CD4-positive, alpha-beta T cell (primary cell): ENCODE data around the gene KLHL17. TPM values are rescaled to one million over a fixed set of nuclear protein-coding genes. Genes with fewer than 3 reads are reported as not detected.
"Not testable (repeated sequence)": the region's sequence is repeated elsewhere in the genome, so short reads cannot be mapped to it uniquely, and the experiment has no call there.

Experiments
- ATAC-seq: fragments of 200-7000 bp; cut with Tn5 transposase; one replicate; pipeline ENCODE4 v1.10.0; 2022; ENCODE audit warnings: mild to moderate bottlenecking; ENCODE audit not compliant: poor library complexity
- CTCF ChIA-PET: fragments of 350-600 bp; sonication (Branson Sonifier 250); formaldehyde crosslinking; loops from one replicate; lab custom pipeline; 2021; ENCODE audit warnings: antibody characterized with exemption, inconsistent platforms; lab: Charles Lee
- POLR2A ChIA-PET: fragments of 350-600 bp; sonication (Branson Sonifier 250); formaldehyde crosslinking; loops from one replicate; lab custom pipeline; 2021; ENCODE audit warnings: antibody characterized with exemption, inconsistent platforms; lab: Charles Lee
- DNase-seq, 14 experiments: peaks; one replicate each; pipeline ENCODE4 v3.0.0-alpha.2; 2013 to 2020; ENCODE audit warnings: mixed read lengths in 2 of 14
- H3K27ac ChIP-seq, 2 donors: one replicate each; pipeline versions ENCODE4 v1.5.1 to v1.7.0; 2013; ENCODE audit warnings: low read length in 2 of 2, low read depth in 1 of 2, mild to moderate bottlenecking in 1 of 2
- H3K27me3 ChIP-seq, 2 experiments: 1 replicate in 1 of 2; 2 replicates in 1 of 2; pipeline versions ENCODE4 v1.6.1 to v1.7.0; 2013; ENCODE audit warnings: low read length in 2 of 2, control low read depth in 1 of 2, mild to moderate bottlenecking in 1 of 2, moderate library complexity in 1 of 2; ENCODE audit not compliant: insufficient read depth in 2 of 2, control insufficient read depth in 1 of 2
- H3K36me3 ChIP-seq: one replicate; pipeline ENCODE4 v1.6.1; 2013; ENCODE audit warnings: low read length, control low read depth; ENCODE audit not compliant: insufficient read depth
- H3K4me1 ChIP-seq: one replicate; pipeline ENCODE4 v1.6.1; 2013; ENCODE audit warnings: low read length, control low read depth; ENCODE audit not compliant: insufficient read depth
- H3K4me3 ChIP-seq: one replicate; pipeline ENCODE4 v1.5.1; 2013; ENCODE audit warnings: mild to moderate bottlenecking, low read length, moderate library complexity
- H3K9me3 ChIP-seq, 2 experiments: 1 replicate in 1 of 2; 2 replicates in 1 of 2; pipeline versions ENCODE4 v1.6.1 to v1.7.0; 2013; ENCODE audit warnings: low read length in 2 of 2, mild to moderate bottlenecking in 2 of 2, control low read depth in 1 of 2, moderate library complexity in 1 of 2; ENCODE audit not compliant: control insufficient read depth in 1 of 2, insufficient read depth in 1 of 2
- H3K27ac Mint-ChIP-seq: one replicate; pipeline ENCODE4 v1.8.0; 2020; ENCODE audit warnings: mixed read lengths
- H3K27me3 Mint-ChIP-seq: one replicate; pipeline ENCODE4 v1.8.0; 2021; ENCODE audit warnings: mixed read lengths
- H3K36me3 Mint-ChIP-seq: one replicate; pipeline ENCODE4 v1.8.0; 2021; ENCODE audit warnings: low read depth, mixed read lengths
- H3K4me1 Mint-ChIP-seq: one replicate; pipeline ENCODE4 v1.8.0; 2021; ENCODE audit warnings: low read depth, mixed read lengths
- H3K4me3 Mint-ChIP-seq: one replicate; pipeline ENCODE4 v1.8.0; 2020; ENCODE audit warnings: mild to moderate bottlenecking, mixed read lengths
- H3K9me3 Mint-ChIP-seq: one replicate; pipeline ENCODE4 v1.8.0; 2020; ENCODE audit warnings: mixed read lengths
- CTCF ChIP-seq: fragments of 200-600 bp; IDR thresholded peaks from one replicate; pipeline ENCODE4 v1.8.0; 2022; ENCODE audit warnings: antibody characterized with exemption, mild to moderate bottlenecking
- intact Hi-C, 2 experiments: fragments of 100-400 bp; cut with DNase I in 1 of 2; cut with micrococcal nuclease in 1 of 2; formaldehyde crosslinking; loops; one replicate each; pipeline versions ENCODE4 v1.15.1 to v1.9.0; 2023 to 2025; cut with DNase I, micrococcal nuclease
- total RNA-seq, 174 experiments: library from RNA in 2 of 174; stranded (reverse) in 2 of 174; gene quantifications; one replicate each; pipeline ENCODE4 v1.2.3 and lab custom pipeline; 2021 to 2026

Gene KLHL17
- total RNA-seq, 2 experiments from 2014 or later, result 13.9 TPM

DNA sequence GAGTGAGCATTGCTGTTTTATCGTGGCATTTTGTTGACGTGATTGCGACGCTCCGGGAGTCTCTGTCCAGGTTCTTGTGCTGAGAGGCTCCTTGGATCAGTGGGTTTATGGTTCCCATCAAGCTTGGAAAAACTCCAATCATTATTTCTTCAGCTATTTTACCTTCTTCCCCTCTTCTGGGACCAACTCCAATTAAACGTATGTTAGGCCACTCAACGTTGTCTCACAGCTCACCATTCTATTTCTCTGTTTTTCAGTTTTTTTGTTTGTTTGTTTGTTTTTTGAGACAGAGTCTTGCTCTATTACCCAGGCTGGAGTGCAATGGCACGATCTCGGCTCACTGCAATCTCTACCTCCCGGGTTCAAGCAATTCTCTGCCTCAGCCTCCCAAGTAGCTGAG, 31.5 kb downstream of the KLHL17 start:
- Mint-ChIP-seq H3K4me3 (no peak overlapping the region), H3K27me3 (peaks cover 21% of the 10 kb centered on the region), H3K36me3 (no peaks in the 10 kb centered on the region), H3K9me3 (peaks cover 4% of the 10 kb centered on the region), H3K27ac (no peak overlapping the region), H3K4me1 (peaks cover 10% of the 10 kb centered on the region)
- peaks cover 8% of the 10 kb centered on the region for H3K4me1 ChIP-seq
- H3K27ac ChIP-seq, result no peak overlapping the region
- ATAC-seq, result no peak
- CTCF ChIA-PET, result interaction anchor here (1.6 kb wide), 1 partner anchor 72 kb away, joined by 3 read pairs; no protein-coding TSS in a partner anchor
- POLR2A ChIA-PET, result interaction anchor here (1.1 kb wide), 1 partner anchor 33 kb away, joined by 3 read pairs; the partner anchor contains the start of gene NOC2L
- peaks cover 0 to 16% of the 10 kb centered on the region in 2 experiments for H3K9me3 ChIP-seq
- intact Hi-C loops, result no loop called here
- no peak for TF ChIP-seq CTCF
- no peak overlapping the region for H3K4me3 ChIP-seq
- DNase-seq, result no peak
- no peaks in the 10 kb centered on the region for H3K36me3 ChIP-seq
- H3K27me3 ChIP-seq, result peaks cover 0 to under 1% of the 10 kb centered on the region in 2 experiments

DNA sequence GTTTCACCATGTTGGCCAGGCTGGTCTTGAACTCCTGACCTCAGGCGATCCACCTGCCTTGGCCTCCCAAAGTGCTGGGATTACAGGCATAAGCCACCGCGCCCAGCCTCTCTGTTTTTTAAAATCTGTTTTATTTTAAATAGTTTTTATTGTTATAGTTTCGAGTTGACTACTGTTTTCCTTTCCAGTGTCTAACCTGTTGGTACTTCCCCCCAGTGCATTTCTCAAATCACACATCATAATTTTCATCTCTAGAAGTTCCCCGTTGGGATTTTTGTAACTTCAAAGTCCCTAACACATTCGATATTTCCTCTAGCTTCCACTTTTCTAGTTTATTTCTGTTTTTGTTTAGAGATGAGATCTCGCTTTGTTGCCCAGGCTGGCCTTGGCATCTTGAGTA, 32.0 kb downstream of the KLHL17 start:
- ChIA-PET POLR2A (interaction anchor here (1.1 kb wide), 1 partner anchor 34 kb away, joined by 3 read pairs; the partner anchor contains the start of gene NOC2L), CTCF (no interaction called here)
- Histone ChIP-seq H3K4me3 (no peak overlapping the region), H3K9me3 (peaks cover 0 to 16% of the 10 kb centered on the region in 2 experiments), H3K27me3 (peaks cover 4 to 6% of the 10 kb centered on the region in 2 experiments), H3K4me1 (peaks cover 8% of the 10 kb centered on the region), H3K27ac (no peak overlapping the region), H3K36me3 (no peaks in the 10 kb centered on the region)
- DNase-seq (no peak), ATAC-seq (no peak)
- Mint-ChIP-seq H3K27ac (no peak overlapping the region), H3K4me3 (no peak overlapping the region), H3K36me3 (no peaks in the 10 kb centered on the region), H3K27me3 (peaks cover 25% of the 10 kb centered on the region), H3K9me3 (peaks cover 4% of the 10 kb centered on the region), H3K4me1 (peaks cover 10% of the 10 kb centered on the region)
- intact Hi-C loops, result no loop called here
- no peak for TF ChIP-seq CTCF

DNA sequence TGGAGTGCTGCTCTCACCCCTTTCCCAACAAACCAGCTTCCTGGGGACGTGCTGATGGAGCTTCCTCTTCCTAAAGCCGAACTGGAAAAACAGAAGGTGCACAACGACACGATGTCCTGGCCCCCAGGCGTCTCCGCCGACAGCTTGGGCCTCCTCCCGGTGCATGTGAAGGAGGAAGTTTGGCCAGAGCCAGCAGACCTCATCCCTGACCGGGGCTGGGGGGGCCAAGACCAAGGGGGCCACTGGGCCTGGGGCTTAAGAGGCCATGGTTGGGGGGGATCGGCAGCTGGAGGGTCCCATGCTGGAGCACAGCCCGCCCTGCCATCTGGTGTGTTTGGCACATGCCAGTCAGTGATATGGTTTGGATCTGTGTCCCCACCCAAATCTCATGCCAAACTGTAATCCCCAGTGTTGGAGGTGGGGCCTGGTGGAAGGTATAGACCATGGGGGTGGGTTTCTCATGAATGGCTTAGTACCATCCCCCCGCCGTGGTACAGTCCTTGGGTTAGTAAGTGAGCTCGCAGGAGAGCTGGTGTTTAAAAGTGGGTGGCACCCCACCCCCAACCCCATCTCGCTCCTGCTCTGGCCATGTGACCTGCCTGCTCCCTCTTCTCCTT, 33.1 kb downstream of the KLHL17 start:
- H3K36me3 Mint-ChIP-seq, result no peaks in the 10 kb centered on the region
- H3K4me1 ChIP-seq, result peaks cover 11% of the 10 kb centered on the region
- DNase-seq (peak in 1 of 14 experiments; percentile 17), ATAC-seq (no peak)
- no peak overlapping the region for H3K27ac Mint-ChIP-seq
- H3K4me3 ChIP-seq, result no peak overlapping the region
- peaks cover 0 to 20% of the 10 kb centered on the region in 2 experiments for H3K9me3 ChIP-seq
- ChIA-PET CTCF (interaction anchor here (1.4 kb wide), 1 partner anchor 9 kb away, joined by 4 read pairs; no protein-coding TSS in a partner anchor), POLR2A (no interaction called here)
- peaks cover 10% of the 10 kb centered on the region for H3K4me1 Mint-ChIP-seq
- peaks cover 13 to 15% of the 10 kb centered on the region in 2 experiments for H3K27me3 ChIP-seq
- intact Hi-C loops, result no loop called here
- peaks cover 28% of the 10 kb centered on the region for H3K27me3 Mint-ChIP-seq
- H3K9me3 Mint-ChIP-seq, result peaks cover 4% of the 10 kb centered on the region
- H3K36me3 ChIP-seq, result no peaks in the 10 kb centered on the region
- no peak overlapping the region for H3K4me3 Mint-ChIP-seq
- no peak overlapping the region for H3K27ac ChIP-seq
- TF ChIP-seq CTCF, result no peak

- H3K27ac Mint-ChIP-seq, ATAC-seq: not testable (repeated sequence)
- CTCF ChIA-PET, result interaction anchor here (1.1 to 1.4 kb wide), 2 partner anchors 10 to 24 kb away, joined by 3 to 4 read pairs; no protein-coding TSS in a partner anchor
Measured at GRCh38 chr1:994546-994945, 34.2 kb downstream of the KLHL17 start.

More at GRCh38 chr1:994546-994945, 34.2 kb downstream of the KLHL17 start:
- H3K36me3 ChIP-seq, H3K27ac ChIP-seq, H3K4me3 Mint-ChIP-seq, H3K4me3 ChIP-seq, intact Hi-C loops, H3K9me3 Mint-ChIP-seq, H3K36me3 Mint-ChIP-seq: not testable (repeated sequence)
- Mint-ChIP-seq H3K27me3 (peaks cover 28% of the 10 kb centered on the region), H3K4me1 (peaks cover 10% of the 10 kb centered on the region)
- H3K4me1 ChIP-seq, result peaks cover 19% of the 10 kb centered on the region
- H3K27me3 ChIP-seq, result peaks cover 15 to 17% of the 10 kb centered on the region in 2 experiments
- POLR2A ChIA-PET, result interaction anchor here (0.7 kb wide), 1 partner anchor 566 kb away, joined by 3 read pairs; no protein-coding TSS in a partner anchor
- peak in 1 of 14 experiments; percentile 12 for DNase-seq
- peaks cover 0 to 20% of the 10 kb centered on the region in 2 experiments for H3K9me3 ChIP-seq
